HG02759 (cell line): ENCODE data around the gene SF3B3.
"Not testable (repeated sequence)": the region's sequence is repeated elsewhere in the genome, so short reads cannot be mapped to it uniquely, and the experiment has no call there.

Source experiments
- ATAC-seq: cut with Tn5 transposase; IDR thresholded peaks from one replicate; pipeline ENCODE4 v1.9.1; 2021; ENCODE audit warnings: mild to moderate bottlenecking, moderate library complexity; ENCODE audit not compliant: unreplicated experiment

SF3B3 gene

GRCh38 chr16:70611785-70612303 is 88.2 kb downstream of the SF3B3 start:
- ATAC-seq = no peak

DNA sequence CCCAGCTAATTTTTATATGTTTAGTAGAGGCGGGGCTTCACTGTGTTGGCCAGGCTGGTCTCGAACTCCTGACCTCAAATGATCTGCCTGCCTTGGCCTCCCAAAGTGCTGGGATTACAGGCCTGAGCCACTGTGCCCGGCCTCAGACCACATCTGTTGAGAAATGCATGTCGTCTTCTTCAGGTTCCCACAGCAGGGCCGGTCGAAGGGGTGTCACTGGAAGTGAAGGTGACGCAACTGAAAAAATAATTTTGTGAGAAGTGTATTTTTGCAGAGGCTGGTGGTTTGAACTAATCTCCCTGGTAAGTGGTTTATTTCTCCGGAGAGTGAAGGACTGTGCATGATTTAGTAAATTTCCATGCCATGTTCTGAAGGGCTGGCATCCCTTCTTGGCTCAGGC is 89.3 kb downstream of the SF3B3 start:
- no peak for ATAC-seq

DNA sequence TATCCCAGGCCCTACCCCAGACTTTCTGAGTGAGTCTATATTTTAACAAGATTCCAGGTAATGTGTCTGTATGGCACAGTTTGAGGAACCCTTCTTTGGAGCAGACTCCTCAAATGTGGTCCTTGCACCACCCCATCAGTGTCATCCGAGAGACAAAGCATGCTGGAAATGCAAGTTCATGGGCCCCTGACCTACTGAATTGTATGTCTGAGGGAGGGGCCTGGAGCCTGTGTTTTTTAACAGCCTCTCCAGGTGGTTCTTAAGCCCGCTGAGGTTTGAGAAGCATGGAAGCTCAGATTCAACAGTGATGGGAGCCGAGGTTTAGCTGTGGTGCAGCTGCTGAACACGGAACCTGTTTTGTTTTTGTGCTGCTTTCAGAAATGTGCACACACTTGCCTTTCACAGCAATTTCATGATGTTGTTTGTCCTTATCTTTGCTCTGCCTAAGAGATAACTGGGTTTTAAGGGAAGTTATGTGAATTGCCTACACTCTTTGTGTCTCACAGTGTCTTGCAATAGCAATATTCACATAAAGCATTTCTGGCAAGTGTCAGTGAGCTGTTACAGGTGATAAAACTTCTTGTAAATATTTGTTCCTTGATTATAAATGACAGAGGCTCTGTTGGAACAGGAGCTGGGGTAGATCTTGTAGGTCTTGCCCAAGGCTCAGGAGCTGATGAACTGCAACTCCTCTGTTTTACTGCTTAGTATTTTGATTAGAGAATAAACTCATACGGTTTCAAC is 90.8 kb downstream of the SF3B3 start:
- ATAC-seq = no peak

GRCh38 chr16:70615945-70616344 is 92.3 kb downstream of the SF3B3 start:
- ATAC-seq = no peak

DNA sequence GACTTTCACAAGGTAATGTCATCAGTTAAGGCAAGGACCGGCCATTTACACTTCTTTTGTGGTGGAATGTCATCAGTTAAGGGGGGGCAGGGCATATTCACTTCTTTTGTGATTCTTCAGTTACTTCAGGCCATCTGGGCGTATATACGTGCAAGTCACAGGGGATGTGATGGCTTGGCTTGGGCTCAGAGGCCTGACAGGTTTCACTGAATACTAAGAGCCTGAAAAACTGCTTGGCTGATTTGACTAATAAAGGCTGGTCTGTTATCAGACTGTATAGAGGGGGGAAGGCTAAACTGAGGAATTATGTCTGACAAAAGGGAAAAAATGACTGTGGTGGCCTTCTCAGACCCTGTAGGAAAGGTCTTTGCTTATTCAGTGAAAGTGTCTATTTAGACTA is 98.2 kb downstream of the SF3B3 start:
- not testable (repeated sequence) for ATAC-seq
